IMR-90 (cell line): ENCODE data around the gene CAT. TPM values are rescaled to one million over a fixed set of nuclear protein-coding genes. Genes with fewer than 3 reads are reported as not detected.

Source experiments
- ATAC-seq: fragments of 200-7000 bp; cut with Tn5 transposase; 2 replicates; pipeline ENCODE4 v1.9.1; 2020; ENCODE audit warnings: low read depth, mild to moderate bottlenecking, moderate library complexity
- BruUV-seq: library from RNA; stranded (reverse); fragments of 400-500 nt; replicated peaks from 2 replicates; lab custom pipeline; 2021; lab: Mats Ljungman, UMichigan
- CTCF ChIA-PET: fragments of 300-600 bp; formaldehyde crosslinking; extraction: SDS; loops from one replicate; lab custom pipeline; 2021; ENCODE audit warnings: antibody characterized with exemption; lab: Yijun Ruan, JAX
- POLR2A ChIA-PET: fragments of 300-600 bp; sonication (Branson Sonifier 250); formaldehyde crosslinking; loops from one replicate; lab custom pipeline; 2022; ENCODE audit warnings: antibody characterized with exemption; ENCODE audit not compliant: unreplicated experiment; lab: Charles Lee
- DNase-seq: peaks from one replicate; pipeline ENCODE4 v3.0.0; 2013
- H2AFZ ChIP-seq: replicated peaks from 2 replicates; pipeline ENCODE3; 2013; ENCODE audit warnings: low read length, mild to moderate bottlenecking; ENCODE audit not compliant: poor library complexity
- H2AK5ac ChIP-seq: 2 replicates; pipeline ENCODE4 v1.6.1; 2013; ENCODE audit warnings: low read depth, low read length, inconsistent platforms
- H2AK9ac ChIP-seq: replicated peaks from 2 replicates; pipeline ENCODE3; 2013; ENCODE audit warnings: mild to moderate bottlenecking, low read depth, low read length, moderate library complexity; ENCODE audit not compliant: poor library complexity
- H2BK120ac ChIP-seq: 2 replicates; pipeline ENCODE4 v1.6.1; 2013; ENCODE audit warnings: low read depth, low read length, inconsistent platforms
- H2BK15ac ChIP-seq: 3 replicates; pipeline ENCODE4 v1.6.1; 2013; ENCODE audit warnings: low read depth, low read length, inconsistent platforms
- H2BK20ac ChIP-seq: 2 replicates; pipeline ENCODE4 v1.6.1; 2013; ENCODE audit warnings: low read depth, mild to moderate bottlenecking, inconsistent platforms, low read length, moderate library complexity
- H2BK5ac ChIP-seq: 2 replicates; pipeline ENCODE4 v1.6.1; 2013; ENCODE audit warnings: mild to moderate bottlenecking, low read depth, low read length, inconsistent platforms; ENCODE audit not compliant: poor library complexity, severe bottlenecking
- H3K14ac ChIP-seq: replicated peaks from 2 replicates; pipeline ENCODE4 v1.6.1; 2013; ENCODE audit warnings: low read depth, low read length, inconsistent platforms
- H3K18ac ChIP-seq: 2 replicates; pipeline ENCODE4 v1.6.1; 2013; ENCODE audit warnings: low read depth, low read length, control low read depth
- H3K23ac ChIP-seq: 2 replicates; pipeline ENCODE4 v1.6.1; 2013; ENCODE audit warnings: low read depth, low read length, inconsistent platforms
- H3K27ac ChIP-seq: 2 replicates; pipeline ENCODE4 v1.5.1; 2013; ENCODE audit warnings: mild to moderate bottlenecking, control low read depth, low read length; ENCODE audit not compliant: insufficient read depth
- H3K27me3 ChIP-seq: 2 replicates; pipeline ENCODE4 v1.6.1; 2013; ENCODE audit warnings: low read length; ENCODE audit not compliant: control insufficient read depth, insufficient read depth
- H3K36me3 ChIP-seq: 2 replicates; pipeline ENCODE4 v1.6.1; 2013; ENCODE audit warnings: low read length, mixed read lengths; ENCODE audit not compliant: control insufficient read depth, insufficient read depth
- H3K4ac ChIP-seq: 2 replicates; pipeline ENCODE4 v1.6.1; 2013; ENCODE audit warnings: low read depth, low read length, inconsistent platforms
- H3K4me1 ChIP-seq: 2 replicates; pipeline ENCODE4 v1.6.1; 2013; ENCODE audit warnings: low read length, mixed read lengths; ENCODE audit not compliant: control insufficient read depth, insufficient read depth
- H3K4me2 ChIP-seq: 2 replicates; pipeline ENCODE4 v1.6.1; 2013; ENCODE audit warnings: low read depth, mild to moderate bottlenecking, control low read depth, low read length, moderate library complexity
- H3K4me3 ChIP-seq: 2 replicates; pipeline ENCODE4 v1.5.1; 2013; ENCODE audit warnings: low read depth, mild to moderate bottlenecking, control low read depth, low read length, moderate library complexity; ENCODE audit not compliant: insufficient read depth
- H3K56ac ChIP-seq: 2 replicates; pipeline ENCODE4 v1.6.1; 2013; ENCODE audit warnings: low read length, inconsistent platforms; ENCODE audit not compliant: insufficient read depth; ENCODE audit errors: extremely low read depth
- H3K79me1 ChIP-seq, 2 experiments: 2 replicates each; pipeline ENCODE4 v1.6.1; 2013; ENCODE audit warnings: low read length in 2 of 2, inconsistent platforms in 1 of 2, low read depth in 1 of 2
- H3K9ac ChIP-seq: 2 replicates; pipeline ENCODE4 v1.6.1; 2013; ENCODE audit warnings: low read depth, low read length, control low read depth
- H3K9me1 ChIP-seq: 2 replicates; pipeline ENCODE4 v1.6.1; 2013; ENCODE audit warnings: low read length, inconsistent platforms; ENCODE audit not compliant: insufficient read depth
- H3K9me3 ChIP-seq: 2 replicates; pipeline ENCODE4 v1.6.1; 2013; ENCODE audit warnings: low read length; ENCODE audit not compliant: control insufficient read depth, insufficient read depth
- H4K20me1 ChIP-seq: 2 replicates; pipeline ENCODE4 v1.6.1; 2013; ENCODE audit warnings: low read length, inconsistent platforms; ENCODE audit not compliant: insufficient read depth
- H4K5ac ChIP-seq: 2 replicates; pipeline ENCODE4 v1.6.1; 2013; ENCODE audit warnings: mild to moderate bottlenecking, low read depth, low read length, control low read depth
- H4K8ac ChIP-seq, 2 experiments: 2 replicates each; pipeline ENCODE4 v1.6.1; 2013; ENCODE audit warnings: low read depth in 2 of 2, low read length in 2 of 2, control low read depth in 1 of 2, inconsistent platforms in 1 of 2
- H4K91ac ChIP-seq: 2 replicates; pipeline ENCODE4 v1.6.1; 2013; ENCODE audit warnings: low read depth, low read length, inconsistent platforms; ENCODE audit not compliant: insufficient read depth
- BHLHE40 ChIP-seq: fragments of 150-350 bp; IDR thresholded peaks from 2 replicates; pipeline ENCODE4 v1.6.1; 2016; ENCODE audit warnings: mild to moderate bottlenecking, low read depth, low read length
- CEBPB ChIP-seq: IDR thresholded peaks from 2 replicates; pipeline ENCODE4 v1.6.1; 2012; ENCODE audit warnings: low read depth, low read length, improper control_type of control experiment
- CHD1 ChIP-seq: IDR thresholded peaks from 2 replicates; pipeline ENCODE4 v1.6.1; 2012; ENCODE audit warnings: low read depth, low read length, improper control_type of control experiment
- CTCF ChIP-seq: conservative IDR thresholded peaks from 2 replicates; pipeline ENCODE4 v1.5.1; 2012; ENCODE audit warnings: mild to moderate bottlenecking, low read depth, low read length, improper control_type of control experiment
- ELK1 ChIP-seq: fragments of 150-350 bp; IDR thresholded peaks from 2 replicates; pipeline ENCODE4 v1.6.1; 2016; ENCODE audit warnings: low read depth, mild to moderate bottlenecking, low read length, moderate library complexity, borderline replicate concordance
- FOS ChIP-seq: fragments of 150-350 bp; IDR thresholded peaks from 2 replicates; pipeline ENCODE4 v1.6.1; 2016; ENCODE audit warnings: low read depth, low read length
- MAFK ChIP-seq: IDR thresholded peaks from 2 replicates; pipeline ENCODE4 v1.6.1; 2012; ENCODE audit warnings: low read depth, low read length, improper control_type of control experiment
- MAZ ChIP-seq: IDR thresholded peaks from 2 replicates; pipeline ENCODE4 v1.6.1; 2012; ENCODE audit warnings: low read depth, mild to moderate bottlenecking, low read length, improper control_type of control experiment, moderate library complexity, borderline replicate concordance
- MXI1 ChIP-seq: IDR thresholded peaks from 2 replicates; pipeline ENCODE4 v1.6.1; 2012; ENCODE audit warnings: low read depth, mild to moderate bottlenecking, low read length, moderate library complexity, borderline replicate concordance
- NFE2L2 ChIP-seq: fragments of 150-350 bp; IDR thresholded peaks from 2 replicates; pipeline ENCODE4 v1.6.1; 2016; ENCODE audit warnings: low read depth, mild to moderate bottlenecking, low read length
- POLR2A ChIP-seq: IDR thresholded peaks from 2 replicates; pipeline ENCODE4 v1.6.1; 2012; ENCODE audit warnings: mild to moderate bottlenecking, low read depth, low read length
- RAD21 ChIP-seq: IDR thresholded peaks from 2 replicates; pipeline ENCODE4 v1.6.1; 2012; ENCODE audit warnings: low read length, improper control_type of control experiment
- RCOR1 ChIP-seq: IDR thresholded peaks from 2 replicates; pipeline ENCODE4 v1.6.1; 2012; ENCODE audit warnings: mild to moderate bottlenecking, low read length, improper control_type of control experiment; ENCODE audit not compliant: insufficient replicate concordance
- RFX5 ChIP-seq: IDR thresholded peaks from 2 replicates; pipeline ENCODE4 v1.8.0; 2012; ENCODE audit warnings: low read depth, mild to moderate bottlenecking, low read length, moderate library complexity
- SMC3 ChIP-seq: fragments of 150-350 bp; IDR thresholded peaks from 2 replicates; pipeline ENCODE4 v1.6.1; 2016; ENCODE audit warnings: low read depth, mild to moderate bottlenecking, antibody characterized with exemption, low read length, moderate library complexity
- USF2 ChIP-seq: fragments of 150-350 bp; IDR thresholded peaks from 2 replicates; pipeline ENCODE4 v1.6.1; 2017; ENCODE audit warnings: mild to moderate bottlenecking, antibody characterized with exemption, low read length, low read depth
- WGBS, 2 experiments: methylation state at CpG; one replicate each; pipeline versions ENCODE4 v1.1.5 to v1.1.7; 2013; ENCODE audit warnings: missing lambda C conversion rate in 2 of 2; ENCODE audit not compliant: insufficient read length in 1 of 2; ENCODE audit errors: extremely low coverage in 2 of 2; 5-methylcytosine and 5-hydroxymethylcytosine counted together
- dilution Hi-C: fragments of 300-500 bp; cut with HindIII; formaldehyde crosslinking; loops from one replicate; pipeline ENCODE4 v1.14.3; 2018; ENCODE audit warnings: low sequenced_read_pairs; ENCODE audit not compliant: unreplicated experiment
- in situ Hi-C: fragments of 300-500 bp; cut with MboI; formaldehyde crosslinking; loops from 3 replicates; pipeline ENCODE4 v1.14.3; 2019; ENCODE audit warnings: low sequenced_read_pairs, inconsistent platforms, mixed read lengths
- intact Hi-C: fragments of 100-400 bp; cut with micrococcal nuclease; formaldehyde crosslinking; loops from 2 replicates; pipeline ENCODE4 v1.10.0; 2022
- polyA plus RNA-seq, 3 experiments: library from polyadenylated mRNA; depleted of rRNA; stranded (reverse); fragments of >200 nt; gene quantifications; 2 replicates each; pipeline ENCODE4 v1.2.3, GENCODE V29; 2012; ENCODE audit warnings: low replicate concordance in 1 of 3
- total RNA-seq: library from RNA; depleted of rRNA; stranded (reverse); fragments of >200 nt; gene quantifications from 2 replicates; pipeline ENCODE4 v1.2.3, GENCODE V29; 2012

CAT gene
- total and polyA plus RNA-seq, 2 of the 4 experiments (the other 2 are of a cell fraction), result 52.5 to 80.5 TPM

- Histone ChIP-seq H3K4ac (no peak overlapping the region), H4K20me1 (no peaks in the 10 kb centered on the region), H3K79me1 (no peaks in the 10 kb centered on the region), H4K8ac (no peak overlapping the region), H3K9me3 (peaks cover under 1% of the 10 kb centered on the region), H2AFZ (no peak overlapping the region), H3K14ac (no peak overlapping the region), H3K27me3 (peaks cover 2% of the 10 kb centered on the region; the same call in 1 of the 2 replicates), H3K4me1 (peaks cover 2% of the 10 kb centered on the region; the same call in 1 of the 2 replicates), H2AK5ac (no peak overlapping the region), H3K9me1 (peaks cover 2% of the 10 kb centered on the region; the same call in 1 of the 2 replicates), H3K23ac (no peak overlapping the region), H3K18ac (no peak overlapping the region), H4K91ac (no peak overlapping the region), H3K9ac (no peak overlapping the region), H4K5ac (no peak overlapping the region), H3K56ac (no peak overlapping the region), H2BK15ac (no peak overlapping the region), H2BK120ac (no peak overlapping the region), H3K4me2 (no peak overlapping the region), H3K36me3 (no peaks in the 10 kb centered on the region), H2BK5ac (no peak overlapping the region), H2BK20ac (no peak overlapping the region), H2AK9ac (no peak overlapping the region), H3K4me3 (no peak overlapping the region), H3K27ac (no peak overlapping the region)
- WGBS, 2 experiments, result no CpG with 5 or more reads among the region's 6 CpGs
- ChIA-PET POLR2A (no interaction called here), CTCF (no interaction called here)
- intact Hi-C loops (no loop called here), in situ Hi-C loops (no loop called here), dilution Hi-C loops (no loop called here)
- BruUV-seq, result no TSS peak
- DNase-seq (no peak), ATAC-seq (no peak)
- TF ChIP-seq ELK1 (no peak), RFX5 (no peak), BHLHE40 (no peak), RCOR1 (no peak), MXI1 (no peak), CHD1 (no peak), FOS (no peak), RAD21 (no peak), SMC3 (no peak), MAFK (no peak), USF2 (no peak), NFE2L2 (no peak), CEBPB (no peak), POLR2A (no peak), MAZ (no peak), CTCF (no peak)
Observed at GRCh38 chr11:34394771-34395300, 43.9 kb upstream of the CAT start.
